Mammary epithelial cell (primary cell): ENCODE results near the gene DNPEP.

Source experiments
- EZH2 ChIP-seq: IDR thresholded peaks from 2 replicates; pipeline ENCODE4 v1.6.1; 2012; ENCODE audit warnings: low read length, inconsistent platforms, borderline replicate concordance
- TF ChIP-seq, protein P1 (sequence below), 2 donors: IDR thresholded peaks in 1 of 2; conservative IDR thresholded peaks in 1 of 2; 2 replicates each; pipeline ENCODE4 v1.5.1; 2011 to 2012; ENCODE audit warnings: inconsistent platforms in 2 of 2, low read length in 2 of 2, mild to moderate bottlenecking in 2 of 2, control low read depth in 1 of 2, low read depth in 1 of 2; ENCODE audit not compliant: insufficient read depth in 1 of 2; ENCODE audit errors: extremely low read depth in 1 of 2

- TF ChIP-seq, protein P1, sequence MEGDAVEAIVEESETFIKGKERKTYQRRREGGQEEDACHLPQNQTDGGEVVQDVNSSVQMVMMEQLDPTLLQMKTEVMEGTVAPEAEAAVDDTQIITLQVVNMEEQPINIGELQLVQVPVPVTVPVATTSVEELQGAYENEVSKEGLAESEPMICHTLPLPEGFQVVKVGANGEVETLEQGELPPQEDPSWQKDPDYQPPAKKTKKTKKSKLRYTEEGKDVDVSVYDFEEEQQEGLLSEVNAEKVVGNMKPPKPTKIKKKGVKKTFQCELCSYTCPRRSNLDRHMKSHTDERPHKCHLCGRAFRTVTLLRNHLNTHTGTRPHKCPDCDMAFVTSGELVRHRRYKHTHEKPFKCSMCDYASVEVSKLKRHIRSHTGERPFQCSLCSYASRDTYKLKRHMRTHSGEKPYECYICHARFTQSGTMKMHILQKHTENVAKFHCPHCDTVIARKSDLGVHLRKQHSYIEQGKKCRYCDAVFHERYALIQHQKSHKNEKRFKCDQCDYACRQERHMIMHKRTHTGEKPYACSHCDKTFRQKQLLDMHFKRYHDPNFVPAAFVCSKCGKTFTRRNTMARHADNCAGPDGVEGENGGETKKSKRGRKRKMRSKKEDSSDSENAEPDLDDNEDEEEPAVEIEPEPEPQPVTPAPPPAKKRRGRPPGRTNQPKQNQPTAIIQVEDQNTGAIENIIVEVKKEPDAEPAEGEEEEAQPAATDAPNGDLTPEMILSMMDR (conservative IDR thresholded peaks at IDR 0.05 in 1 of 2, IDR thresholded peaks at IDR 0.05 in 1 of 2; ENCODE audit: extremely low read depth in 1 of 2, insufficient read depth in 1 of 2, low read depth in 1 of 2, low read length in 2 of 2): no peak
- TF ChIP-seq EZH2: no peak
Observed at GRCh38 chr2:219416235-219416602, 28.5 kb upstream of the DNPEP start.
